SK-N-SH (cell line): ENCODE results near the gene R3HDM2. TPM values are rescaled to one million over a fixed set of nuclear protein-coding genes. Genes with fewer than 3 reads are reported as not detected.

Experiments
- CTCF ChIA-PET: fragments of 300-600, 350-600 bp; formaldehyde crosslinking; extraction: SDS; loops from one replicate; lab custom pipeline; 2021; lab: Yijun Ruan, JAX
- POLR2A ChIA-PET: fragments of 350-600 bp; sonication (Branson Sonifier 250); formaldehyde crosslinking; extraction: SDS; loops from one replicate; lab custom pipeline; 2020; ENCODE audit warnings: antibody characterized with exemption, inconsistent platforms; lab: Yijun Ruan, JAX
- DNase-seq: peaks from one replicate; pipeline ENCODE4 v3.0.0; 2012
- H2AFZ ChIP-seq: fragments of 200-600 bp; sonication (generic); 2 replicates; pipeline ENCODE4 v1.8.1; 2016; ENCODE audit warnings: antibody characterized with exemption, mild to moderate bottlenecking, low read depth
- H3F3A ChIP-seq: fragments of 200-600 bp; sonication (generic); replicated peaks from 2 replicates; pipeline ENCODE3; 2016; ENCODE audit warnings: antibody characterized with exemption, mild to moderate bottlenecking; ENCODE audit not compliant: insufficient read depth
- H3K27ac ChIP-seq, 2 experiments: fragments of 200-500 bp in 1 of 2; fragments of 200-600 bp in 1 of 2; sonication (Bioruptor generic) in 1 of 2; sonication (generic), shearing (Covaris generic) in 1 of 2; 2 replicates each; pipeline versions ENCODE4 v1.5.1 to v1.6.1; 2014 to 2016; ENCODE audit warnings: low read depth in 2 of 2, inconsistent platforms in 1 of 2, low read length in 1 of 2, mild to moderate bottlenecking in 1 of 2, mixed read lengths in 1 of 2
- H3K27me3 ChIP-seq: fragments of 200-600 bp; sonication (generic), shearing (Covaris generic); 2 replicates; pipeline ENCODE4 v1.6.1; 2016; ENCODE audit warnings: mixed run types; ENCODE audit not compliant: insufficient read depth
- H3K36me3 ChIP-seq, 2 experiments: fragments of 200-500 bp in 1 of 2; fragments of 200-600 bp in 1 of 2; sonication (Bioruptor generic) in 1 of 2; sonication (generic) in 1 of 2; replicated peaks in 1 of 2; 2 replicates each; pipeline versions ENCODE3 to v1.5.1; 2014 to 2016; ENCODE audit warnings: low read length in 1 of 2, mild to moderate bottlenecking in 1 of 2; ENCODE audit not compliant: insufficient read depth in 2 of 2, control insufficient read depth in 1 of 2
- H3K4me1 ChIP-seq, 2 experiments: fragments of 200-500 bp in 1 of 2; fragments of 200-600 bp in 1 of 2; sonication (Bioruptor generic) in 1 of 2; sonication (generic), shearing (Covaris generic) in 1 of 2; 2 replicates each; pipeline versions ENCODE4 v1.5.1 to v1.6.1; 2014 to 2016; ENCODE audit warnings: low read depth in 1 of 2, low read length in 1 of 2, mixed run types in 1 of 2; ENCODE audit not compliant: insufficient read depth in 2 of 2, control insufficient read depth in 1 of 2
- H3K4me2 ChIP-seq: fragments of 200-600 bp; sonication (generic), shearing (Covaris generic); 2 replicates; pipeline ENCODE4 v1.6.1; 2017; ENCODE audit warnings: mixed run types
- H3K4me3 ChIP-seq, 2 experiments: fragments of 200-500 bp in 1 of 2; fragments of 200-600 bp in 1 of 2; sonication (Bioruptor generic) in 1 of 2; sonication (generic), shearing (Covaris generic) in 1 of 2; 2 replicates each; pipeline versions ENCODE4 v1.5.1 to v1.8.1; 2014 to 2016; ENCODE audit warnings: low read depth in 2 of 2, inconsistent platforms in 1 of 2, low read length in 1 of 2, mild to moderate bottlenecking in 1 of 2, mixed read lengths in 1 of 2, moderate library complexity in 1 of 2
- H3K79me2 ChIP-seq: fragments of 200-600 bp; sonication (generic); 2 replicates; pipeline ENCODE4 v1.8.1; 2017; ENCODE audit warnings: mild to moderate bottlenecking; ENCODE audit not compliant: insufficient read depth
- H3K9ac ChIP-seq: fragments of 200-600 bp; sonication (generic); 2 replicates; pipeline ENCODE4 v1.6.1; 2017; ENCODE audit warnings: mixed run types
- H3K9me2 ChIP-seq: fragments of 200-600 bp; sonication (generic); 2 replicates; pipeline ENCODE4 v1.6.1; 2017; ENCODE audit warnings: mixed run types
- H3K9me3 ChIP-seq: fragments of 200-600 bp; sonication (generic); 2 replicates; pipeline ENCODE4 v1.6.1; 2017; ENCODE audit warnings: mixed run types, mild to moderate bottlenecking, moderate library complexity
- H4K20me1 ChIP-seq: fragments of 200-600 bp; sonication (generic); 2 replicates; pipeline ENCODE4 v1.6.1; 2017; ENCODE audit warnings: mild to moderate bottlenecking, mixed run types; ENCODE audit not compliant: insufficient read depth
- CHD2 ChIP-seq: fragments of 150-350 bp; IDR thresholded peaks from 2 replicates; pipeline ENCODE4 v1.6.1; 2018; ENCODE audit warnings: low read length; ENCODE audit not compliant: partially characterized antibody
- ELF1 ChIP-seq: IDR thresholded peaks from 2 replicates; pipeline ENCODE4 v1.4.0; 2012
- EZH2phosphoT487 ChIP-seq: fragments of 200-600 bp; sonication (generic); IDR thresholded peaks from 2 replicates; pipeline ENCODE4 v1.6.1; 2017; ENCODE audit warnings: low read depth, mixed run types, mild to moderate bottlenecking, antibody characterized with exemption, moderate library complexity, borderline replicate concordance
- GABPA ChIP-seq: IDR thresholded peaks from 2 replicates; pipeline ENCODE4 v1.4.0; 2012; ENCODE audit warnings: low read depth, mild to moderate bottlenecking
- GATA2 ChIP-seq: sonication (generic); formaldehyde crosslinking; IDR thresholded peaks from 2 replicates; pipeline ENCODE4 v1.5.0; 2020; ENCODE audit warnings: mild to moderate bottlenecking, missing genetic modification reagents
- JUND ChIP-seq: IDR thresholded peaks from 2 replicates; pipeline ENCODE4 v1.4.0; 2012
- MEF2A ChIP-seq: IDR thresholded peaks from 2 replicates; pipeline ENCODE4 v1.4.0; 2012; ENCODE audit warnings: low read depth, borderline replicate concordance
- NFIC ChIP-seq: IDR thresholded peaks from 2 replicates; pipeline ENCODE4 v1.4.0; 2012; ENCODE audit warnings: borderline replicate concordance
- POLR2AphosphoS5 ChIP-seq: IDR thresholded peaks from 2 replicates; pipeline ENCODE4 v1.6.1; 2012; ENCODE audit warnings: low read depth, low read length
- SMC3 ChIP-seq: IDR thresholded peaks from 2 replicates; pipeline ENCODE4 v1.6.1; 2012; ENCODE audit warnings: low read depth, low read length, improper control_type of control experiment
- TCF12 ChIP-seq: IDR thresholded peaks from 2 replicates; pipeline ENCODE4 v1.4.0; 2012
- YY1 ChIP-seq: IDR thresholded peaks from 2 replicates; pipeline ENCODE4 v1.4.0; 2012; ENCODE audit warnings: low read depth, mild to moderate bottlenecking
- WGBS: methylation state at CpG from one replicate; pipeline ENCODE4 v1.1.6; 2017; ENCODE audit warnings: low lambda C conversion rate; 5-methylcytosine and 5-hydroxymethylcytosine counted together
- polyA plus RNA-seq, 3 experiments: library from polyadenylated mRNA; depleted of rRNA; stranded (reverse); fragments of >200 nt; gene quantifications; 2 replicates each; pipeline ENCODE4 v1.2.3, GENCODE V29; 2012
- TF ChIP-seq, protein P1 (sequence below): fragments of 200-600 bp; sonication (generic); IDR thresholded peaks from 2 replicates; pipeline ENCODE4 v1.6.1; 2017; ENCODE audit warnings: antibody characterized with exemption, mild to moderate bottlenecking, moderate library complexity
- TF ChIP-seq, protein P2 (sequence below): fragments of 150-350 bp; IDR thresholded peaks from 2 replicates; pipeline ENCODE4 v1.6.1; 2017; ENCODE audit warnings: antibody characterized with exemption, low read length, low read depth, borderline replicate concordance
- TF ChIP-seq, protein P3 (sequence below): IDR thresholded peaks from 2 replicates; pipeline ENCODE4 v1.4.0; 2012; ENCODE audit warnings: low read depth, borderline replicate concordance
- TF ChIP-seq, protein P4 (sequence below): IDR thresholded peaks from 2 replicates; pipeline ENCODE4; 2012
- TF ChIP-seq, protein P5 (sequence below): IDR thresholded peaks from 2 replicates; pipeline ENCODE4 v1.4.0; 2012; ENCODE audit warnings: low read depth, borderline replicate concordance

Gene R3HDM2
- polyA plus RNA-seq, 1 of the 3 experiments (the other 2 are of a cell fraction): 23.1 TPM

DNA sequence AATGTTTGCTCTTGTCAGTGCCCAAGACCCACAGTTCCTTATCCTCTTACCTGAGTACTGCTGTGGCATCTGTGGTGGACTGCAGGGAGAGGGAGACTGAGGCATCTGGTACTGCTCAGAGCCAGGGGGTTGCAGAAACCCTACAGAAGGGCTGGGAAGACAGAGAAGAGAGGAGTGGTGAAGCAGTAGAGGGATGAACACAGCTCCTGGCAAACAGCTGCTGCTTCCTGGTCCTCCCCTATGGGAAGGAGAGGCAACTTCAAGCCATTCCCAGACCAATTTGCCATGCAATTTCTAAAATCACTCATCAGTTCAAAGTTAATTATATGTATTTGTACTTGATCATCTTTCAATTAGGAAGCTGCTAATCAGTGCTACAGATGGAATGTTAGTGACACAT lies 164.2 kb downstream of the R3HDM2 start:
- TF ChIP-seq TCF12 (no peak), GABPA (no peak), JUND (no peak), POLR2AphosphoS5 (no peak), ELF1 (no peak), NFIC (no peak)
- TF ChIP-seq, protein P1, sequence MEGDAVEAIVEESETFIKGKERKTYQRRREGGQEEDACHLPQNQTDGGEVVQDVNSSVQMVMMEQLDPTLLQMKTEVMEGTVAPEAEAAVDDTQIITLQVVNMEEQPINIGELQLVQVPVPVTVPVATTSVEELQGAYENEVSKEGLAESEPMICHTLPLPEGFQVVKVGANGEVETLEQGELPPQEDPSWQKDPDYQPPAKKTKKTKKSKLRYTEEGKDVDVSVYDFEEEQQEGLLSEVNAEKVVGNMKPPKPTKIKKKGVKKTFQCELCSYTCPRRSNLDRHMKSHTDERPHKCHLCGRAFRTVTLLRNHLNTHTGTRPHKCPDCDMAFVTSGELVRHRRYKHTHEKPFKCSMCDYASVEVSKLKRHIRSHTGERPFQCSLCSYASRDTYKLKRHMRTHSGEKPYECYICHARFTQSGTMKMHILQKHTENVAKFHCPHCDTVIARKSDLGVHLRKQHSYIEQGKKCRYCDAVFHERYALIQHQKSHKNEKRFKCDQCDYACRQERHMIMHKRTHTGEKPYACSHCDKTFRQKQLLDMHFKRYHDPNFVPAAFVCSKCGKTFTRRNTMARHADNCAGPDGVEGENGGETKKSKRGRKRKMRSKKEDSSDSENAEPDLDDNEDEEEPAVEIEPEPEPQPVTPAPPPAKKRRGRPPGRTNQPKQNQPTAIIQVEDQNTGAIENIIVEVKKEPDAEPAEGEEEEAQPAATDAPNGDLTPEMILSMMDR: no peak
- TF ChIP-seq, protein P2, sequence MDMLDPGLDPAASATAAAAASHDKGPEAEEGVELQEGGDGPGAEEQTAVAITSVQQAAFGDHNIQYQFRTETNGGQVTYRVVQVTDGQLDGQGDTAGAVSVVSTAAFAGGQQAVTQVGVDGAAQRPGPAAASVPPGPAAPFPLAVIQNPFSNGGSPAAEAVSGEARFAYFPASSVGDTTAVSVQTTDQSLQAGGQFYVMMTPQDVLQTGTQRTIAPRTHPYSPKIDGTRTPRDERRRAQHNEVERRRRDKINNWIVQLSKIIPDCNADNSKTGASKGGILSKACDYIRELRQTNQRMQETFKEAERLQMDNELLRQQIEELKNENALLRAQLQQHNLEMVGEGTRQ: no peak
- TF ChIP-seq, protein P3, sequence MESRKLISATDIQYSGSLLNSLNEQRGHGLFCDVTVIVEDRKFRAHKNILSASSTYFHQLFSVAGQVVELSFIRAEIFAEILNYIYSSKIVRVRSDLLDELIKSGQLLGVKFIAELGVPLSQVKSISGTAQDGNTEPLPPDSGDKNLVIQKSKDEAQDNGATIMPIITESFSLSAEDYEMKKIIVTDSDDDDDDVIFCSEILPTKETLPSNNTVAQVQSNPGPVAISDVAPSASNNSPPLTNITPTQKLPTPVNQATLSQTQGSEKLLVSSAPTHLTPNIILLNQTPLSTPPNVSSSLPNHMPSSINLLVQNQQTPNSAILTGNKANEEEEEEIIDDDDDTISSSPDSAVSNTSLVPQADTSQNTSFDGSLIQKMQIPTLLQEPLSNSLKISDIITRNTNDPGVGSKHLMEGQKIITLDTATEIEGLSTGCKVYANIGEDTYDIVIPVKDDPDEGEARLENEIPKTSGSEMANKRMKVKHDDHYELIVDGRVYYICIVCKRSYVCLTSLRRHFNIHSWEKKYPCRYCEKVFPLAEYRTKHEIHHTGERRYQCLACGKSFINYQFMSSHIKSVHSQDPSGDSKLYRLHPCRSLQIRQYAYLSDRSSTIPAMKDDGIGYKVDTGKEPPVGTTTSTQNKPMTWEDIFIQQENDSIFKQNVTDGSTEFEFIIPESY: no peak
- TF ChIP-seq, protein P4, sequence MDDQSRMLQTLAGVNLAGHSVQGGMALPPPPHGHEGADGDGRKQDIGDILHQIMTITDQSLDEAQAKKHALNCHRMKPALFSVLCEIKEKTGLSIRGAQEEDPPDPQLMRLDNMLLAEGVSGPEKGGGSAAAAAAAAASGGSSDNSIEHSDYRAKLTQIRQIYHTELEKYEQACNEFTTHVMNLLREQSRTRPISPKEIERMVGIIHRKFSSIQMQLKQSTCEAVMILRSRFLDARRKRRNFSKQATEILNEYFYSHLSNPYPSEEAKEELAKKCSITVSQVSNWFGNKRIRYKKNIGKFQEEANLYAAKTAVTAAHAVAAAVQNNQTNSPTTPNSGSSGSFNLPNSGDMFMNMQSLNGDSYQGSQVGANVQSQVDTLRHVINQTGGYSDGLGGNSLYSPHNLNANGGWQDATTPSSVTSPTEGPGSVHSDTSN: no peak
- H3K4me3 ChIP-seq: no peak overlapping the region
- CTCF ChIA-PET: interaction anchor here (5.4 to 9.9 kb wide), 3 partner anchors 25 to 186 kb away, joined by 23 to 141 read pairs (median 45); partner anchors contain the start of gene INHBE
- H2AFZ ChIP-seq: no peak overlapping the region
- H3K9me3 ChIP-seq: no peaks in the 10 kb centered on the region
- H4K20me1 ChIP-seq: no peaks in the 10 kb centered on the region
- no peaks in the 10 kb centered on the region for H3K79me2 ChIP-seq
- no peak for DNase-seq
- peaks cover 0 to 1% of the 10 kb centered on the region in 2 experiments; a peak in 1 of 4 replicates for H3K4me1 ChIP-seq
- H3K36me3 ChIP-seq: peaks cover 24 to 42% of the 10 kb centered on the region in 2 experiments
- H3F3A ChIP-seq: peaks cover 12% of the 10 kb centered on the region
- H3K9ac ChIP-seq: no peak overlapping the region
- no peaks in the 10 kb centered on the region for H3K27me3 ChIP-seq
- no peaks in the 10 kb centered on the region for H3K9me2 ChIP-seq
- H3K27ac ChIP-seq: no peak overlapping the region
- POLR2A ChIA-PET: no interaction called here
- H3K4me2 ChIP-seq: no peak overlapping the region

DNA sequence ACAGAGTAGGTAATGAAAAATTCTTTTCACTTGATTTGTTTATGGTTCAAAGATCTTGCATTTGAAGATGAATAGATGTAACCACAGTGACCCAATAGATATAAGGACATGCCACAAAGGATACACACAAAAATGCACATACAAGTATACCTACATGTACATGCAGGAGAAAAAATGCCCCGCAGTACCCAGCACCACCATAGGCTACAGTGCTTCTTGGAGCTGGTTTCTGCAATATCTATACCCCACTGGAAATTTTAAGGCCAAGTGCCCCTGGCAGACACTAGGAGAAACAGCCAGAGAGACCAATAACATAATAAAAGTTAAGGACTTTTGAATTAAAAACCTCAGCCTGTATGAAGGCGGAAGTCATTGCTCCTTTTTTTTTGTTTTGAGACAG lies 167.7 kb downstream of the R3HDM2 start:
- TF ChIP-seq YY1 (no peak), SMC3 (no peak), TCF12 (no peak), ELF1 (no peak), GATA2 (CRISPR knock-in tag) (no peak), CHD2 (no peak), EZH2phosphoT487 (no peak), POLR2AphosphoS5 (no peak), MEF2A (no peak), GABPA (no peak)
- TF ChIP-seq, protein P2: no peak
- TF ChIP-seq, protein P5, sequence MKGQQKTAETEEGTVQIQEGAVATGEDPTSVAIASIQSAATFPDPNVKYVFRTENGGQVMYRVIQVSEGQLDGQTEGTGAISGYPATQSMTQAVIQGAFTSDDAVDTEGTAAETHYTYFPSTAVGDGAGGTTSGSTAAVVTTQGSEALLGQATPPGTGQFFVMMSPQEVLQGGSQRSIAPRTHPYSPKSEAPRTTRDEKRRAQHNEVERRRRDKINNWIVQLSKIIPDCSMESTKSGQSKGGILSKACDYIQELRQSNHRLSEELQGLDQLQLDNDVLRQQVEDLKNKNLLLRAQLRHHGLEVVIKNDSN: no peak
- TF ChIP-seq, protein P1: no peak
- TF ChIP-seq, all 33 proteins: peak for 0
- 43% methylated on average over 2 of the region's 2 CpGs for WGBS
- H3K27me3 ChIP-seq: no peaks in the 10 kb centered on the region
- H3K79me2 ChIP-seq: no peaks in the 10 kb centered on the region
- ChIA-PET CTCF (interaction anchor here (0.6 to 9.9 kb wide), 13 partner anchors 8 to 248 kb away, joined by 3 to 141 read pairs (median 5); partner anchors contain the start of genes GLI1 and INHBE), POLR2A (no interaction called here)
- H3K4me2 ChIP-seq: no peak overlapping the region
- H3K36me3 ChIP-seq: peaks cover 35 to 41% of the 10 kb centered on the region in 2 experiments
- H3K4me1 ChIP-seq: peaks cover 0 to 11% of the 10 kb centered on the region in 2 experiments; a peak in 1 of 4 replicates
- H3K9ac ChIP-seq: no peak overlapping the region
- H3K9me3 ChIP-seq: no peaks in the 10 kb centered on the region
- no peak overlapping the region for H3K27ac ChIP-seq
- no peak overlapping the region for H2AFZ ChIP-seq
- H3F3A ChIP-seq: peaks cover 12% of the 10 kb centered on the region
- H4K20me1 ChIP-seq: no peaks in the 10 kb centered on the region
- no peaks in the 10 kb centered on the region for H3K9me2 ChIP-seq
- DNase-seq: no peak
- H3K4me3 ChIP-seq: no peak overlapping the region
